H1 (cell line): ENCODE results near the gene PTCH1. TPM values are rescaled to one million over a fixed set of nuclear protein-coding genes. Genes with fewer than 3 reads are reported as not detected.
A peak's percentile ranks its signal among the peaks of the same experiment; 100 is the strongest.

ENCODE experiments used
- ASH2L ChIP-seq: fragments of 200-600, 300-600 bp; sonication (generic); IDR thresholded peaks from one replicate; pipeline ENCODE4 v1.7.1; 2017; ENCODE audit warnings: low read length
- PHF8 ChIP-seq: fragments of 200-600 bp; sonication (generic); conservative IDR thresholded peaks from 2 replicates; pipeline ENCODE4 v1.7.1; 2012; ENCODE audit warnings: low read depth, mild to moderate bottlenecking, inconsistent platforms, low read length, moderate library complexity
- SAP30 ChIP-seq: fragments of 300-600 bp; sonication (generic); IDR thresholded peaks from 2 replicates; pipeline ENCODE4 v1.7.1; 2012; ENCODE audit warnings: low read length, moderate library complexity, mild to moderate bottlenecking, inconsistent platforms; ENCODE audit not compliant: insufficient read depth, insufficient replicate concordance
- polyA plus RNA-seq, 7 experiments: library from polyadenylated mRNA; depleted of rRNA in 3 of 7; stranded (reverse) in 5 of 7; unstranded in 2 of 7; fragments of >200 nt in 5 of 7; fragments of 200-250 nt in 2 of 7; gene quantifications; 1 replicate in 5 of 7; 2 replicates in 1 of 7; 4 replicates in 1 of 7; pipeline versions ENCODE4 v1.2.1 to v1.2.3, GENCODE V29; 2011 to 2013; ENCODE audit warnings: missing spikeins in 2 of 7, mixed read lengths in 2 of 7
- total RNA-seq: library from RNA; stranded (reverse); fragmentation: NEBNext Ultra II Directional; extraction: Animal tissue kit (Norgen Biotek cat#: 25700); gene quantifications from 2 replicates; pipeline ENCODE4 v1.2.1, GENCODE V29; 2021

Gene PTCH1
- total and polyA plus RNA-seq, 2 of the 8 experiments (the other 6 are each of a cell fraction or from before 2014, with no cell fraction given) = 6.4 to 34.1 TPM

DNA sequence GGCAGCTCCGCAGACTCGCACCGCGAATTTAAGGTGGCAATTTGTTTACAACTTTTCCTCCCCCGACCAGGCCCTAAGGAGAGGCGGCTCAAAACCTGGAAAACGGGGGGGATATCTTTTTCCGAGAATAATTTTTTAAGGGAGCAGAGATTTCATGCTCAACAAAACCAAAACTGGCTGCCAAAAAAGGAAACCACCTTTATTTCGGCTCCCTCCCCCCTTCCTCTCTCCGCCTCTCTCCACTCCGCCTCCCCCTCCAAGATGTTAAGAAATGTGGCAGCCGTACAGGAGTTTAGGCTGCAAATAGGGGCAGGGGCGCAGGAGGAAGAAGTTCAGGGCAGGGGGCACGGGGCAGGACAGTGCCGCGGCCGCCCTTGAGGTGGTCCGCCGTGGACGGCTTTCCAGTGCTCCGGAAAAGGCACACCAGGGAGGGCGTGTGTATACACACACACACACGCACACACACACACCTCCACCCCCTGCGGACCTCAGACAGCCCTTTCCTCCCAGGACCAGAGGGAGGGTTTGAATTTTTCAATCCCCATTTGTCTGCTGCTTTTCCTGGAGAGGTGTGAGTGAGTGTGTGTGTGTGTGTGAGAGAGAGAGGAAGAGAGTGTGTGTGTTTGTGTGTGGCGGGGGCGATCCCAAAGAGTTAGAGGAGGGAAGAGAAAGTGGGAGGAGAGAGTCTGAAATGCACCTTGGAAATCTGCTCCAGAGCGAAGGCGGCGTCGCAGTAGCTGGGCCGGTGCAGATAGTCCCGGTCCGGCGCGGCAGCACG is 9.1 kb downstream of the PTCH1 start (continued):
- TF ChIP-seq SAP30 = peak; percentile 81
- peak; percentile 70 for TF ChIP-seq ASH2L
- TF ChIP-seq PHF8 = 0 out of 2 replicates have a peak, but pooled peaks have one; percentile 10
